K562 (cell line): ENCODE results near the gene NFKBIB. TPM values are rescaled to one million over a fixed set of nuclear protein-coding genes. Genes with fewer than 3 reads are reported as not detected.

ENCODE experiments used
- ARID4B ChIP-seq: sonication (generic); formaldehyde crosslinking; IDR thresholded peaks from 2 replicates; pipeline ENCODE4 v1.8.0; 2022; ENCODE audit warnings: mild to moderate bottlenecking, missing genetic modification reagents
- CCNT2 ChIP-seq: IDR thresholded peaks from 2 replicates; pipeline ENCODE4 v1.6.1; 2011; ENCODE audit warnings: borderline replicate concordance, low read depth, mild to moderate bottlenecking, moderate library complexity, mixed read lengths, low read length; ENCODE audit not compliant: insufficient read length; ENCODE audit errors: extremely low read depth
- E2F1 ChIP-seq: sonication (generic); formaldehyde crosslinking; IDR thresholded peaks from 2 replicates; pipeline ENCODE4 v1.8.1; 2023; ENCODE audit warnings: mild to moderate bottlenecking, missing genetic modification reagents, moderate library complexity
- ELF2 ChIP-seq: fragments of 250-450 bp; sonication (Bioruptor Pico); IDR thresholded peaks from 2 replicates; pipeline ENCODE4 v1.5.0; 2021; ENCODE audit warnings: mild to moderate bottlenecking
- JUND ChIP-seq, 2 experiments: IDR thresholded peaks; 2 replicates in 1 of 2; 3 replicates in 1 of 2; pipeline ENCODE4 v1.6.1; 2011; ENCODE audit warnings: borderline replicate concordance in 2 of 2, low read depth in 2 of 2, low read length in 2 of 2, improper control_type of control experiment in 1 of 2, missing biosample characterization in 1 of 2, missing genetic modification characterization in 1 of 2, missing genetic modification reagents in 1 of 2
- KDM2B ChIP-seq: fragments of 250-450 bp; sonication (Bioruptor Pico); IDR thresholded peaks from 2 replicates; pipeline ENCODE4 v1.8.0; 2021; ENCODE audit warnings: mild to moderate bottlenecking, moderate library complexity
- KLF16 ChIP-seq: IDR thresholded peaks from 2 replicates; pipeline ENCODE4 v1.6.1; 2016; ENCODE audit warnings: antibody characterized with exemption
- MAFK ChIP-seq: IDR thresholded peaks from 2 replicates; pipeline ENCODE4 v1.6.1; 2011; ENCODE audit warnings: low read length, improper control_type of control experiment
- POLR2G ChIP-seq: fragments of 200-400 bp; formaldehyde crosslinking; IDR thresholded peaks from 2 replicates; pipeline ENCODE4 v1.6.1; 2017; ENCODE audit warnings: low read depth, mild to moderate bottlenecking, antibody characterized with exemption, low read length, moderate library complexity
- POU5F1 ChIP-seq: fragments of 150-350 bp; IDR thresholded peaks from 2 replicates; pipeline ENCODE4 v1.6.1; 2014; ENCODE audit warnings: borderline replicate concordance, low read length, low read depth, mild to moderate bottlenecking; ENCODE audit not compliant: partially characterized antibody
- RBFOX2 ChIP-seq: fragments of 200-400 bp; formaldehyde crosslinking; IDR thresholded peaks from 2 replicates; pipeline ENCODE4 v1.6.1; 2017; ENCODE audit warnings: low read depth, mild to moderate bottlenecking, low read length, moderate library complexity
- SETDB1 ChIP-seq: IDR thresholded peaks from one replicate; pipeline ENCODE4 v1.6.1; 2012; ENCODE audit warnings: low read length, control low read depth, inconsistent platforms
- SMARCA5 ChIP-seq: fragments of 450-650 bp; IDR thresholded peaks from 2 replicates; pipeline ENCODE4 v1.6.1; 2016
- SREBF1 ChIP-seq: fragments of 150-350 bp; IDR thresholded peaks from 2 replicates; pipeline ENCODE4 v1.6.1; 2014; ENCODE audit warnings: antibody characterized with exemption, low read depth, low read length, borderline replicate concordance
- TBP ChIP-seq: optimal IDR thresholded peaks from 2 replicates; pipeline ENCODE3; 2011; ENCODE audit warnings: low read depth, low read length, improper control_type of control experiment
- ZBTB11 ChIP-seq, 3 experiments: fragments of 200-800 bp in 1 of 3; fragments of 250-450 bp in 1 of 3; fragments of 450-650 bp in 1 of 3; sonication (Bioruptor Pico) in 1 of 3; sonication (Bioruptor generic) in 1 of 3; formaldehyde crosslinking in 1 of 3; IDR thresholded peaks; 2 replicates each; pipeline versions ENCODE4 v1.6.1 to v1.8.0; 2016 to 2022; ENCODE audit warnings: mild to moderate bottlenecking in 2 of 3, missing genetic modification characterization in 2 of 3, missing compliant biosample characterization in 1 of 3, moderate library complexity in 1 of 3
- ZZZ3 ChIP-seq: fragments of 450-650 bp; IDR thresholded peaks from 2 replicates; pipeline ENCODE4 v1.6.1; 2016; ENCODE audit warnings: antibody characterized with exemption, mild to moderate bottlenecking, moderate library complexity
- polyA plus RNA-seq, 8 experiments: library from polyadenylated mRNA; depleted of rRNA in 4 of 8; stranded (reverse) in 5 of 8; unstranded in 3 of 8; fragments of >200 nt; fragmentation: Nextera tagmentation in 2 of 8; fragmentation: Illumina TruSeq in 1 of 8; extraction: Ambion mirVana in 2 of 8; extraction: Trizol in 1 of 8; gene quantifications; 2 replicates each; pipeline versions ENCODE4 v1.2.1 to v1.2.3, GENCODE V29; 2011 to 2014; ENCODE audit warnings: inconsistent platforms in 1 of 8, missing spikeins in 1 of 8
- total RNA-seq, 7 experiments: library from RNA; depleted of rRNA in 6 of 7; stranded (reverse); fragments of >200 nt in 6 of 7; fragmentation: Illumina TruSeq in 2 of 7; extraction: Trizol in 2 of 7; gene quantifications; 2 replicates each; pipeline versions ENCODE4 v1.2.1 to v1.2.3, GENCODE V29; 2011 to 2021; ENCODE audit warnings: low replicate concordance in 1 of 7

Gene NFKBIB
- total and polyA plus RNA-seq, 9 of the 15 experiments (the other 6 are each of a cell fraction or from before 2014, with no cell fraction given) = 1.5 to 44.9 (median 10.4) TPM

- peak in 1 of 3 experiments; percentile 84; a peak in 2 of 6 replicates for TF ChIP-seq ZBTB11 (CRISPR knock-in tag; IDR thresholded peaks at IDR 0.05)
- peak; percentile 41; the same call in 1 of the 2 replicates for TF ChIP-seq KDM2B
- TF ChIP-seq TBP = peak; percentile 68
- peak; percentile 89 for TF ChIP-seq POLR2G
- TF ChIP-seq MAFK = peak; percentile 51
- TF ChIP-seq SETDB1 = no peak
- no peak for TF ChIP-seq SMARCA5
- TF ChIP-seq RBFOX2 = peak; percentile 89
- TF ChIP-seq KLF16 = 0 out of 2 replicates have a peak, but pooled peaks have one; percentile 24
- no peak for TF ChIP-seq ZZZ3
- TF ChIP-seq ARID4B (CRISPR knock-in tag) = peak; percentile 80
- peak; percentile 96 for TF ChIP-seq E2F1
- TF ChIP-seq ELF2 (CRISPR knock-in tag) = peak; percentile 99
- peak; percentile 34; the same call in 1 of the 2 replicates for TF ChIP-seq SREBF1
- TF ChIP-seq JUND (IDR thresholded peaks at IDR 0.05; ENCODE audit: borderline replicate concordance, low read depth, low read length) = peak; percentile 57
- TF ChIP-seq JUND (tag; IDR thresholded peaks at IDR 0.05; ENCODE audit: borderline replicate concordance, low read depth, low read length) = peak; percentile 14; the same call in 1 of the 3 replicates
- peak; percentile 51 for TF ChIP-seq CCNT2
- peak; percentile 82 for TF ChIP-seq POU5F1
Measured at GRCh38 chr19:38899447-38900201, at the start of gene NFKBIB, which contains the start of gene SIRT2 (continued).
